ENCODE measurements around the gene OCA2. TPM values are rescaled to one million over a fixed set of nuclear protein-coding genes. Genes with fewer than 3 reads are reported as not detected.

OCA2 gene
- total RNA-seq, 1 donor from 2014 or later = 1.0 TPM

DNA sequence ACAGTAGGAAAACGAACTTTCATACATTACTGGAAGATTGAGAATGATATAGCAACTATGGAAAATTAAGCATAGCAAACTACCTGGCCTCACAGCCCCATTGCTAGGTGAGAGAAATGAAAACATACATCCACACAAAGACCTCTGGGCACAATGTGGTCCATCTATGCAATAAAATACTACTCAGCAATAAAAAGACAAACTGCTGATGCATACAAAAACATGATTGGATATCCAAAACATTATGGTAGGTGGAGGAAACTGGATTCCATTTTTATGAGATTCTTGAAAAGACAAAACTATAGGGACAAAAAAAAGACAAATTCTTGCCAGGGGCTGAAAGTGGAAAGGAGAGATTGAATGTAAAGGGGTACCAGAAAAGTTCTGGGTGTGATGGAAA is 308.8 kb downstream of the OCA2 start:
- Mint-ChIP-seq H3K27me3 (ENCODE audit: low read depth) (peaks cover 3% of the 10 kb centered on the region), H3K27ac (no peak overlapping the region), H3K9me3 (no peaks in the 10 kb centered on the region), H3K36me3 (no peaks in the 10 kb centered on the region), H3K4me1 (peaks cover 5% of the 10 kb centered on the region), H3K4me3 (no peak overlapping the region)
- TF ChIP-seq, protein P1, sequence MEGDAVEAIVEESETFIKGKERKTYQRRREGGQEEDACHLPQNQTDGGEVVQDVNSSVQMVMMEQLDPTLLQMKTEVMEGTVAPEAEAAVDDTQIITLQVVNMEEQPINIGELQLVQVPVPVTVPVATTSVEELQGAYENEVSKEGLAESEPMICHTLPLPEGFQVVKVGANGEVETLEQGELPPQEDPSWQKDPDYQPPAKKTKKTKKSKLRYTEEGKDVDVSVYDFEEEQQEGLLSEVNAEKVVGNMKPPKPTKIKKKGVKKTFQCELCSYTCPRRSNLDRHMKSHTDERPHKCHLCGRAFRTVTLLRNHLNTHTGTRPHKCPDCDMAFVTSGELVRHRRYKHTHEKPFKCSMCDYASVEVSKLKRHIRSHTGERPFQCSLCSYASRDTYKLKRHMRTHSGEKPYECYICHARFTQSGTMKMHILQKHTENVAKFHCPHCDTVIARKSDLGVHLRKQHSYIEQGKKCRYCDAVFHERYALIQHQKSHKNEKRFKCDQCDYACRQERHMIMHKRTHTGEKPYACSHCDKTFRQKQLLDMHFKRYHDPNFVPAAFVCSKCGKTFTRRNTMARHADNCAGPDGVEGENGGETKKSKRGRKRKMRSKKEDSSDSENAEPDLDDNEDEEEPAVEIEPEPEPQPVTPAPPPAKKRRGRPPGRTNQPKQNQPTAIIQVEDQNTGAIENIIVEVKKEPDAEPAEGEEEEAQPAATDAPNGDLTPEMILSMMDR (IDR thresholded peaks at IDR 0.05; ENCODE audit: unreplicated experiment) = no peak
- DNase-seq (ENCODE audit: low spot score in 2 of 2, unreplicated experiment in 2 of 2) = no peak

- Mint-ChIP-seq H3K36me3 (no peaks in the 10 kb centered on the region), H3K4me1 (peaks cover 5% of the 10 kb centered on the region), H3K27ac (no peak overlapping the region), H3K27me3 (ENCODE audit: low read depth) (peaks cover 2% of the 10 kb centered on the region), H3K4me3 (no peak overlapping the region), H3K9me3 (no peaks in the 10 kb centered on the region)
- no peak for DNase-seq (ENCODE audit: low spot score in 2 of 2, unreplicated experiment in 2 of 2)
- TF ChIP-seq, protein P1 (IDR thresholded peaks at IDR 0.05; ENCODE audit: unreplicated experiment) = no peak
These were observed 311.2 kb downstream of the OCA2 start for GRCh38 chr15:27787931-27788330.

- peaks cover 10% of the 10 kb centered on the region for H3K4me1 Mint-ChIP-seq
- no peaks in the 10 kb centered on the region for H3K27me3 Mint-ChIP-seq (ENCODE audit: low read depth)
- H3K4me3 Mint-ChIP-seq = no peak overlapping the region
- H3K36me3 Mint-ChIP-seq = no peaks in the 10 kb centered on the region
- TF ChIP-seq, protein P1 (IDR thresholded peaks at IDR 0.05; ENCODE audit: unreplicated experiment) = no peak
- H3K9me3 Mint-ChIP-seq = peaks cover 6% of the 10 kb centered on the region
- no peak for DNase-seq (ENCODE audit: low spot score in 2 of 2, unreplicated experiment in 2 of 2)
- no peak overlapping the region for H3K27ac Mint-ChIP-seq
These were observed 315.0 kb downstream of the OCA2 start for GRCh38 chr15:27784107-27784506.

- Mint-ChIP-seq H3K9me3 (peaks cover 10% of the 10 kb centered on the region), H3K4me1 (peaks cover 9% of the 10 kb centered on the region), H3K27me3 (ENCODE audit: low read depth) (no peaks in the 10 kb centered on the region), H3K27ac (no peak overlapping the region), H3K4me3 (no peak overlapping the region), H3K36me3 (no peaks in the 10 kb centered on the region)
- TF ChIP-seq, protein P1 (IDR thresholded peaks at IDR 0.05; ENCODE audit: unreplicated experiment) = no peak
- no peak for DNase-seq (ENCODE audit: low spot score in 2 of 2, unreplicated experiment in 2 of 2)
These were observed 315.4 kb downstream of the OCA2 start for GRCh38 chr15:27783678-27784077.

DNA sequence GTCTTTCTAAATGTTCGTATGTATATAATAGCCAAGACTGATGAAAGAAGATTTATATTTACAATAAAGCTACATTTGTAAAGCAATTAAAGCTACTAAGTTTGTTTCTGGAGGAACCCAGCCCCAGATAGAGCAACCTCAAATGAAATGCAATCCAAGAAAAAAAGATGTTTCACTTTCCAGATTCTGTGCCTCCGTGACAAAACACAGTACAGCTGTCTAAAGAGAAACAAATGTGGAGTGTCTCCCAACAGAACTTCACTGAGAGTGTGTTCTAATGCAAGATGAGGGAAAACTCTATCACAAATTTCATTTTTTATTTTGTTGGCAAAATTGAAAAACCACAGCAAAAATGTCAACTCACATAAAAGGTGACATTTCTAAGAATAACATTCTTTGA is 317.0 kb downstream of the OCA2 start:
- Mint-ChIP-seq H3K36me3 (no peaks in the 10 kb centered on the region), H3K4me1 (peaks cover 9% of the 10 kb centered on the region), H3K9me3 (peaks cover 10% of the 10 kb centered on the region), H3K27me3 (ENCODE audit: low read depth) (no peaks in the 10 kb centered on the region), H3K4me3 (no peak overlapping the region), H3K27ac (no peak overlapping the region)
- TF ChIP-seq, protein P1 (IDR thresholded peaks at IDR 0.05; ENCODE audit: unreplicated experiment) = no peak
- no peak for DNase-seq (ENCODE audit: low spot score in 2 of 2, unreplicated experiment in 2 of 2)

- peaks cover 10% of the 10 kb centered on the region for H3K9me3 Mint-ChIP-seq
- H3K27me3 Mint-ChIP-seq (ENCODE audit: low read depth) = no peaks in the 10 kb centered on the region
- TF ChIP-seq, protein P1 (IDR thresholded peaks at IDR 0.05; ENCODE audit: unreplicated experiment) = no peak
- no peak overlapping the region for H3K4me3 Mint-ChIP-seq
- no peaks in the 10 kb centered on the region for H3K4me1 Mint-ChIP-seq
- H3K27ac Mint-ChIP-seq = no peak overlapping the region
- H3K36me3 Mint-ChIP-seq = no peaks in the 10 kb centered on the region
- no peak for DNase-seq (ENCODE audit: low spot score in 2 of 2, unreplicated experiment in 2 of 2)
These were observed 322.6 kb downstream of the OCA2 start for GRCh38 chr15:27776501-27776900.

Data from mesothelial cell of epicardium (in vitro differentiated cells).